Spleen (tissue), 11 donors: ENCODE data around the gene FAM200B. TPM values are rescaled to one million over a fixed set of nuclear protein-coding genes. Genes with fewer than 3 reads are reported as not detected.

Experiments used
- DNase-seq: peaks from one replicate; pipeline ENCODE4 v3.0.0-alpha.2; 2020
- H3K27ac ChIP-seq, 8 donors: fragments of 200-600 bp; sonication (generic) in 7 of 8; 1 replicate in 4 of 8; 2 replicates in 4 of 8; pipeline versions ENCODE4 v1.5.0 to v1.8.0; 2016 to 2021; ENCODE audit warnings: inconsistent platforms in 4 of 8, mild to moderate bottlenecking in 4 of 8, moderate library complexity in 1 of 8
- H3K27me3 ChIP-seq, 7 donors: fragments of 200-600 bp; sonication (generic) in 6 of 7; replicated peaks in 1 of 7; 1 replicate in 4 of 7; 2 replicates in 3 of 7; pipeline versions ENCODE4 v1.5.0 to v1.8.0; 2016 to 2021; ENCODE audit warnings: inconsistent platforms in 3 of 7, mild to moderate bottlenecking in 1 of 7
- H3K36me3 ChIP-seq, 6 donors: fragments of 200-600 bp; sonication (generic) in 5 of 6; 1 replicate in 4 of 6; 2 replicates in 2 of 6; pipeline versions ENCODE4 v1.5.0 to v1.8.0; 2016 to 2021; ENCODE audit warnings: inconsistent platforms in 2 of 6
- H3K4me1 ChIP-seq, 6 donors: fragments of 200-600 bp; sonication (generic) in 5 of 6; 1 replicate in 3 of 6; 2 replicates in 3 of 6; pipeline versions ENCODE4 v1.5.0 to v1.8.0; 2016 to 2021; ENCODE audit warnings: inconsistent platforms in 3 of 6
- H3K4me3 ChIP-seq, 8 donors: fragments of 200-600 bp; sonication (generic) in 7 of 8; 1 replicate in 4 of 8; 2 replicates in 4 of 8; pipeline versions ENCODE4 v1.5.0 to v1.8.0; 2016 to 2021; ENCODE audit warnings: inconsistent platforms in 4 of 8, mild to moderate bottlenecking in 4 of 8, moderate library complexity in 2 of 8
- H3K9me3 ChIP-seq, 8 donors: fragments of 200-600 bp; sonication (generic) in 7 of 8; 1 replicate in 4 of 8; 2 replicates in 4 of 8; pipeline versions ENCODE4 v1.5.0 to v1.8.0; 2016 to 2021; ENCODE audit warnings: inconsistent platforms in 4 of 8
- POLR2A ChIP-seq, 3 donors: fragments of 450-650 bp; IDR thresholded peaks; one replicate each; pipeline ENCODE4 v1.5.1; 2017; ENCODE audit warnings: antibody characterized with exemption in 3 of 3, mild to moderate bottlenecking in 1 of 3
- POLR2AphosphoS5 ChIP-seq, 3 donors: sonication (generic); formaldehyde crosslinking; IDR thresholded peaks; one replicate each; pipeline ENCODE4 v1.5.1; 2017; ENCODE audit warnings: antibody characterized with exemption in 3 of 3
- WGBS, 5 donors: extraction: QIAGEN DNeasy Blood & Tissue Kit in 3 of 5; methylation state at CpG; one replicate each; pipeline versions ENCODE4 v1.1.5 to v1.1.7; 2013 to 2018; 5-methylcytosine and 5-hydroxymethylcytosine counted together
- intact Hi-C: fragments of 100-400 bp; cut with DNase I; formaldehyde crosslinking; loops from one replicate; pipeline ENCODE4 v1.15.0; 2023; ENCODE audit warnings: low total_unique reads
- polyA plus RNA-seq, 3 donors: library from polyadenylated mRNA; stranded (reverse); fragments of 200-250 nt; gene quantifications; one replicate each; pipeline ENCODE4 v1.2.1, GENCODE V29; 2013
- total RNA-seq, 7 donors: library from RNA; depleted of rRNA in 3 of 7; stranded (reverse); fragments of >200 nt in 3 of 7; fragmentation: NEBNext Ultra II Directional in 4 of 7; extraction: Animal tissue kit (Norgen Biotek cat#: 25700) in 4 of 7; gene quantifications; one replicate each; pipeline versions ENCODE4 v1.1.0 to v1.2.1, GENCODE V29; 2016 to 2021
- TF ChIP-seq, protein P1 (sequence below), 11 experiments: fragments of 200-600 bp in 7 of 11; fragments of 450-650 bp in 4 of 11; sonication (generic) in 4 of 11; IDR thresholded peaks in 8 of 11; conservative IDR thresholded peaks in 3 of 11; 1 replicate in 7 of 11; 2 replicates in 4 of 11; pipeline versions ENCODE4 v1.4.0 to v1.8.0; 2016 to 2021; ENCODE audit warnings: antibody characterized with exemption in 11 of 11, inconsistent platforms in 4 of 11, mild to moderate bottlenecking in 1 of 11
- donor health status: healthy with polysubstance abuse.
- donor health status: DM: no; HTN: no; CAD: no; lungs with moderate emphysema.
- donor health status: DM: no; HTN: no; CAD: no.
- donor health status: Bipolar disorder and iron deficiency.
- donor health status: healthy.
- donor health status: DM: no; HTN: no; CAD: no.
- donor health status: DM: yes; HTN: yes; CAD: no.

FAM200B gene
- total and polyA plus RNA-seq, 10 donors = 17.4 to 42.0 (median 28.6) TPM

DNA sequence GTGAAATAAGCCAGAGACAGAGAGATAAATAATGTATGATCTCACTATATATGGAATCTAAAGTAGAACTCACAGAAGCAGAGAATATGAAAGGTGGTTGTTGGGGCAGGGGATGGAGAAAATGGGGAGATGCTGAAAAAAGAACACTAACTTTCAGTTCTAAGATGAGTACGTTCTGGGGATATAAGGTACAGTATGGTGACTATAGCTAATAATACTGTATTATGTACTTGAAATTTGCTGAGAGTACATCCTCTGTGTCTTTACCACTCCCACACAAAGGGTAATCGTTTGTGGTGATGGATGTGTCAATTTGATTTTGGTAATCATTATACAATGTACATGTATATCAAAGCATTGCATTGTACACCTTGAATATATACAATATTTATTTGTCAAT lies 33.0 kb upstream of the FAM200B start:
- intact Hi-C loops = no loop called here
- peaks cover 0 to 12% (median 2%) of the 10 kb centered on the region in 6 donors for H3K36me3 ChIP-seq
- H3K9me3 ChIP-seq = no peaks in the 10 kb centered on the region
- H3K27me3 ChIP-seq = no peaks in the 10 kb centered on the region
- no peak overlapping the region for H3K4me3 ChIP-seq
- no peak for TF ChIP-seq POLR2A (IDR thresholded peaks at IDR 0.05)
- no peak for TF ChIP-seq POLR2AphosphoS5 (IDR thresholded peaks at IDR 0.05)
- TF ChIP-seq, protein P1, sequence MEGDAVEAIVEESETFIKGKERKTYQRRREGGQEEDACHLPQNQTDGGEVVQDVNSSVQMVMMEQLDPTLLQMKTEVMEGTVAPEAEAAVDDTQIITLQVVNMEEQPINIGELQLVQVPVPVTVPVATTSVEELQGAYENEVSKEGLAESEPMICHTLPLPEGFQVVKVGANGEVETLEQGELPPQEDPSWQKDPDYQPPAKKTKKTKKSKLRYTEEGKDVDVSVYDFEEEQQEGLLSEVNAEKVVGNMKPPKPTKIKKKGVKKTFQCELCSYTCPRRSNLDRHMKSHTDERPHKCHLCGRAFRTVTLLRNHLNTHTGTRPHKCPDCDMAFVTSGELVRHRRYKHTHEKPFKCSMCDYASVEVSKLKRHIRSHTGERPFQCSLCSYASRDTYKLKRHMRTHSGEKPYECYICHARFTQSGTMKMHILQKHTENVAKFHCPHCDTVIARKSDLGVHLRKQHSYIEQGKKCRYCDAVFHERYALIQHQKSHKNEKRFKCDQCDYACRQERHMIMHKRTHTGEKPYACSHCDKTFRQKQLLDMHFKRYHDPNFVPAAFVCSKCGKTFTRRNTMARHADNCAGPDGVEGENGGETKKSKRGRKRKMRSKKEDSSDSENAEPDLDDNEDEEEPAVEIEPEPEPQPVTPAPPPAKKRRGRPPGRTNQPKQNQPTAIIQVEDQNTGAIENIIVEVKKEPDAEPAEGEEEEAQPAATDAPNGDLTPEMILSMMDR (IDR thresholded peaks at IDR 0.05 in 8 of 11, conservative IDR thresholded peaks at IDR 0.05 in 3 of 11) = no peak
- H3K4me1 ChIP-seq = peaks cover 34 to 98% (median 88%) of the 10 kb centered on the region in 6 donors
- WGBS, 5 donors = 47 to 56% (median 54%) methylated on average over 2 of the region's 2 CpGs
- no peak overlapping the region for H3K27ac ChIP-seq
- DNase-seq = no peak

DNA sequence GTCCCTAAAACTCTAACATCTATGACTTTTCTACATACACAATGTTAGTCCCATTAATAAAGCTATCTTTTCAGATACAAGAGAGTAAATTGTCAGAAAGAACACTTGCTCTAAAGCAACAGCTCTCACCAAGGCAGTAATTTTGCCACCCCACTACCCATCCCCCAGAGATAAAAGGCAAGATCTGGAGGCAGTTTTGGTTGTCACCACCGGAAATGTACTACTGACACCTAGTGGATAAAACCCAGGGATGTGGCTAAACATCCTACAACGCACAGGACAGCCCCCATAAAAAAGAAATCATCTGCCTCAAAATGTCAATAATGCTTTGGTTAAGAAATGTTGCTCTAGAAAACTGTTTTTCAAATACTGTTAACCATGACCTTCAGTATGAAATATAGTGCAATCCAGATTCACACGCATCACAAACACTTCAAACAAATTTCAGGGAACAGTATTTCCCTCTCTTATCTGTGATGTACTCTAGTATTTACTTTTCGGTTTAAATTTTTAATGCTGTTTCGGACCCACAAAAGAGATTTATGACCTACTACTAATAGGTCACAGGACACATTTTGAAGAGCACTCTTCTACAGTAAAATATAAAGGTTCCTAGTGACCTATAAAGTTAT lies 31.6 kb upstream of the FAM200B start:
- intact Hi-C loops = loop anchor here (10.0 kb wide), 2 partner anchors 415 to 645 kb away; partner anchors contain the start of gene CPEB2
- no peaks in the 10 kb centered on the region for H3K36me3 ChIP-seq
- H3K27ac ChIP-seq = peak overlapping the region in 4 of 8 donors; percentile 37 to 99 (median 80)
- 23 to 35% (median 27%) methylated on average over 5 of the region's 5 CpGs for WGBS, 5 donors
- H3K27me3 ChIP-seq = no peaks in the 10 kb centered on the region
- peaks cover 38 to 93% (median 83%) of the 10 kb centered on the region in 6 donors for H3K4me1 ChIP-seq
- TF ChIP-seq POLR2A (IDR thresholded peaks at IDR 0.05) = no peak
- TF ChIP-seq, protein P1 (IDR thresholded peaks at IDR 0.05 in 8 of 11, conservative IDR thresholded peaks at IDR 0.05 in 3 of 11) = peak; percentile 30 to 77 (median 71)
- TF ChIP-seq POLR2AphosphoS5 (IDR thresholded peaks at IDR 0.05) = peak in 1 of 3 donors; percentile 27
- peak overlapping the region in 1 of 8 donors; percentile 31 for H3K4me3 ChIP-seq
- DNase-seq = no peak
- H3K9me3 ChIP-seq = no peaks in the 10 kb centered on the region

DNA sequence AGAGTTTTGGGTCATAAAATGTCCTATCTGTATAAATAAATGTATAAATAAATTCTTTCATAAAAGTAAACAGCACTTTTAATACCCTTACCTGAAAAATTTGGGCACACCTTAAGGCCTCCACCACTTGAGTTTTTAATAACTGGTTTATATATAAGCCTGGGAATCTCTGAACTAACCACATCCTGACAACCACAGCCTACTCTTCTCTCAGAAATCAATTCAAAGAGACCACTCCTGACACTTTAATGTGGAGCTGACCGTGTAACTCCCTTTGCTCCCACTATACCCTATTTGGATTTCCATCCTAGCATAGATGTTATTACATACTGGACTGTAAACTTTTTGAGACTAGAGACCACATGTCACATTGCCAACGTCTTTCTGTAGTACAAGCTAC lies 30.0 kb upstream of the FAM200B start:
- WGBS, 5 donors = 7 to 22% (median 13%) methylated on average over 2 of the region's 2 CpGs
- intact Hi-C loops = loop anchor here (10.0 kb wide), 2 partner anchors 417 to 647 kb away; partner anchors contain the start of gene CPEB2
- H3K27ac ChIP-seq = peak overlapping the region in 7 of 8 donors; percentile 55 to 99 (median 99)

DNA sequence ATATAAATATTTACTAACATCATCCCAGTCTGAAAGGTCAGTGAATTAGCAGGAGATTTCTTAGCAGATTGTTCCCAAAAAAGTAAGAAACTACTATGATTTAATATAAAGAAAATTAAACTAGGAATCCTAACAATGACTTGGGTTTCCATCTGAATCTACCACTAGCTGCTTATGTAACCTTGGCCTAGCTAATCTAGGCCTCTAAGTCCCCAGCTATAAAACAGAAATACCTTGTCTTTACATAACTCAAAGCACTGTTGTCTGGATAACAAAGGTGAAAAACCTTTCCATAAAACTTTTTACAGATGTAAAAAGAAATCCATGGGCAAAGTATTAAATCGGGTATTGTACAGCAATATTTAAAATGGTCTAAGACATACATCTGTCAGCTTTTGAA lies 29.4 kb upstream of the FAM200B start:
- WGBS, 5 donors = 86 to 89% (median 88%) methylated on average over 1 of the region's 1 CpG
- no peaks in the 10 kb centered on the region for H3K27me3 ChIP-seq
- peak overlapping the region in 3 of 8 donors; percentile 73 to 92 (median 78) for H3K4me3 ChIP-seq
- peak overlapping the region in 7 of 8 donors; percentile 55 to 99 (median 99) for H3K27ac ChIP-seq
- H3K36me3 ChIP-seq = no peaks in the 10 kb centered on the region
- intact Hi-C loops = loop anchor here (10.0 kb wide), 2 partner anchors 417 to 647 kb away; partner anchors contain the start of gene CPEB2
- H3K9me3 ChIP-seq = no peaks in the 10 kb centered on the region
- peaks cover 38 to 91% (median 79%) of the 10 kb centered on the region in 6 donors for H3K4me1 ChIP-seq
- DNase-seq = no peak
- TF ChIP-seq POLR2A (IDR thresholded peaks at IDR 0.05) (no peak), POLR2AphosphoS5 (IDR thresholded peaks at IDR 0.05) (no peak)
- TF ChIP-seq, protein P1 (IDR thresholded peaks at IDR 0.05 in 8 of 11, conservative IDR thresholded peaks at IDR 0.05 in 3 of 11) = no peak

More for the DNA sequence above, 30.0 kb upstream of the FAM200B start:
- Histone ChIP-seq H3K27me3 (no peaks in the 10 kb centered on the region), H3K4me3 (peak overlapping the region in 1 of 8 donors; percentile 92), H3K9me3 (no peaks in the 10 kb centered on the region), H3K4me1 (peaks cover 38 to 89% (median 82%) of the 10 kb centered on the region in 6 donors), H3K36me3 (no peaks in the 10 kb centered on the region)
- no peak for TF ChIP-seq POLR2A (IDR thresholded peaks at IDR 0.05)
- TF ChIP-seq, protein P1 (IDR thresholded peaks at IDR 0.05 in 8 of 11, conservative IDR thresholded peaks at IDR 0.05 in 3 of 11) = no peak
- TF ChIP-seq POLR2AphosphoS5 (IDR thresholded peaks at IDR 0.05) = no peak
- DNase-seq = no peak
